Measurements from ENCODE around the gene EGFL7.
A peak's percentile ranks its signal among the peaks of the same experiment; 100 is the strongest.

EGFL7 gene

DNA sequence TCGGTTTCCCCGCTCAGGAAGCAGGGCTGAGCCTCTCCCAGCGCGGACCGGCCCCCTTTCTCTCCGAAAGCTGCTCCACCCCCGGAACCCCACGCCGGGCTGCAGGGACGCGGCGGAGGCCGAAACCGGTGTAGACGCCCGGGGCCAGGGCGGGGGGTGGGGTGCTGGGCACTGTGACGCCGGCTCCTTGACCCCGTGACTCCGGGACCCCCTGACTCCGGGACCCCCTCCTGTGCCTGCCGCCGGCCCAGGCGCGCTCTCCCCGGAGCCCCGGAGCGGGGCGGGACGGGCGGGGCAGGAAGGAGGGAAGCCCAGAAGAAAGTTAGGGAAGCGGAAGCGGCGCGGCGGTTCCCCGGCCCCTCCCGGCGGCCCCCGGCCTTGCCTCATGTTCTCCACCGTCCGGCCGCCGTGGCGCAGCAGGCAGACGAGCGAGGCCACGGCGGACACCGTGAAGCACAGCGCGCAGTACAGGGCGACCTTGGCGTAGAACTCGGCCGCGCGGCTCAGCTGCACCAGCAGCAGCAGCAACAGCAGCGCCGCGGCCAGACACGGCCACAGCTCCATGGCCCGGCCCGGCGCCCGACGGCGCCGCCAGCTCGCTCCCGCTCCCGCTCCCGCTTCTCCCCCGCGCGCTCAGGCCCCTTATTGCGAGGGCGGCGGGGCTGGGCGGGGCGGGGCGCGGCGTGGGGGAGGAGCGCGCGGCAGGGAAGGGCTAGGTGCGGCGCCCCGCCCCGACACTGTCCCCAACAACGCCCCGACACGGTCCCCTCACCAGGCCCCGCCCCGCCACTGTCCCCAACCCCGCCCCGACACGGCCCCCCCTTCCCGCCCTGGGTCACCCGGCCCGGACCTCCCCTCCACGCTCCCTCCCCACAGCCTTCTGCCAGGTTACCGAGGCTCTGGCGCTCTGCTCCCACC is 24.3 kb downstream of the EGFL7 start, which contains the start of gene AGPAT2:
Gene AGPAT2, minus strand, starts transcription at position 664 of the 918 bp plus-strand sequence. Its CDS starts 100 bp downstream, at position 564.
- no peak for DNase-seq (ENCODE audit: low read depth)
- H3K4me3 ChIP-seq (ENCODE audit: low read depth, low read length), result peak within 1 kb of the TSS; percentile 83
- TF ChIP-seq CTCF (IDR thresholded peaks at IDR 0.05; ENCODE audit: low read depth, low read length, missing control alignments), result no peak

- H3K4me3 ChIP-seq (ENCODE audit: low read depth, low read length), result peak overlapping the region; percentile 48
- DNase-seq (ENCODE audit: low read depth), result no peak
- TF ChIP-seq CTCF (IDR thresholded peaks at IDR 0.05; ENCODE audit: low read depth, low read length, missing control alignments), result no peak
Measured at GRCh38 chr9:136687721-136688223, 25.1 kb downstream of the EGFL7 start.

DNA sequence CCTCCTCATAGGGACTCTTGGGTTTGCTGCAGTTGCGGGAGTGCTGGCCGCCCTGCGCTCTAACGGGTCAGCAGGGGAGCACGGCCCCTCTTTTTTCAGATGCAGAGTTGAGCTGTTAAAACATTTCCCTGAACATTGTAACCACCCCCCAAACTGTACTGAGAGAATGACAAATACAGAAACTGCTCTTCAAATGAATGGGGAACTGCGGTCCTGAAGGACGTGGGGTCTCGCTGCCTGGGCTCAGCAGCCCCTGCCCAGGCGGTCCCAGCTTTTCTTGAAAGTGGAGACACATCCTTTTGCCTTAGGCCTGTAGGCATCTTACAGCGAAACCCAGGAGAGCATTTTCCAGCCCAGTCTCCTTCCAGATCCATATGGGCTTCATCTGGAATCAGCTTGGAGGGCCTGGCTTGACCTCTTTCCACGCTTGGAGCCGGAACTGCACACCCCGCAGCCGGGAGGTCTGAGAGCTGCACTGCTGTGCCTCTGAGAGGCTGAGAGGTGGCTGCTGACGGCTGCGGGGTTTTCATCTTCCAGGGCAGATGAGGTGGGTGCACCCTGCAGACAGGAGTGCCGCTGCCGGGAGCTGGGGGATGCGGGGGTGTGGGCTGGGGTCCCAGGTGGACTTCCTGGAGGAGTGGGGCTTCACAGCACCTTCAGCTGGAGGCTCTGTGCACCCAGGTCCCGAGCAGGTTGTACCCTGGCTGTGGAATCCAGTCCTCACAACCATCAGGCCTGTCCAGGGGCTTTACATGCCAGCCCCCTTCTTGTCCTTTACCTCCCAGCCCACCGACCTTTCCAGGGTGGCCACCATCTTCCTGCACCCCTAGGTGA is 25.8 kb downstream of the EGFL7 start:
- no peak for DNase-seq (ENCODE audit: low read depth)
- H3K4me3 ChIP-seq (ENCODE audit: low read depth, low read length), result no peak overlapping the region; the same call in 1 of the 2 replicates
- no peak for TF ChIP-seq CTCF (IDR thresholded peaks at IDR 0.05; ENCODE audit: low read depth, low read length, missing control alignments)

GRCh38 chr9:136689108-136689460 is 26.4 kb downstream of the EGFL7 start:
- no peak overlapping the region for H3K4me3 ChIP-seq (ENCODE audit: low read depth, low read length)
- TF ChIP-seq CTCF (IDR thresholded peaks at IDR 0.05; ENCODE audit: low read depth, low read length, missing control alignments), result no peak
- DNase-seq (ENCODE audit: low read depth), result no peak

GRCh38 chr9:136690104-136690805 is 27.5 kb downstream of the EGFL7 start:
- no peak for DNase-seq (ENCODE audit: low read depth)
- TF ChIP-seq CTCF (IDR thresholded peaks at IDR 0.05; ENCODE audit: low read depth, low read length, missing control alignments), result no peak
- H3K4me3 ChIP-seq (ENCODE audit: low read depth, low read length), result no peak overlapping the region

DNA sequence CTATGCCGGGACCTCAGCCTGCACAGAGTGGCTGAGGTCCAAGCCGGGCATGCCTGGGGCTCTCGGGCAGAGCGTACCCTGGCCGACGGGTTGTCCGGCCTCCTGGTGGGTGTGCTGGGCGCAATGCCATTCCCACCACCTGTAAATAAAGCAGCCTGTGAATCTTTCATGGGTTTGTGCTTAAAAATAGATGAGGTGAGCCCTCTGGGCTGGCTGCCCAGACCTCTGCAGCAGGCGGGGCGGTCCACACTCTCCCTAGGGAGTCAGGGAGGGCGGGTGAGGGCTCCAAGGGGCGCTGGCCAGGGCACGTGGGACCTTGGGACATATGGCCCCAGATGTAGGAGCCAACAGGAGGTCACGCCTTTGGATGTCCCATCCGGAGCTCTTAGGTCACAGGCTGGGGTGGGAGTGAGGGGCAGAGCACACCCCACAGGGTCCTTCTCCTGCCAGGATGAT is 28.1 kb downstream of the EGFL7 start:
- no peak for TF ChIP-seq CTCF (IDR thresholded peaks at IDR 0.05; ENCODE audit: low read depth, low read length, missing control alignments)
- no peak for DNase-seq (ENCODE audit: low read depth)
- H3K4me3 ChIP-seq (ENCODE audit: low read depth, low read length), result no peak overlapping the region

Data from GM12864 (cell line).